GM12891 (cell line): ENCODE results near the gene C3orf85.

ENCODE experiments used
- PAX5 ChIP-seq: IDR thresholded peaks from 2 replicates; pipeline ENCODE4 v1.6.1; 2011; ENCODE audit warnings: low read length, moderate library complexity, mild to moderate bottlenecking; ENCODE audit not compliant: insufficient read depth, severe bottlenecking
- POLR2A ChIP-seq: IDR thresholded peaks from 2 replicates; pipeline ENCODE4 v1.6.1; 2011; ENCODE audit warnings: low read depth, low read length, control low read depth
- POU2F2 ChIP-seq: IDR thresholded peaks from 2 replicates; pipeline ENCODE4 v1.6.1; 2011; ENCODE audit warnings: low read depth, mild to moderate bottlenecking, control low read depth, low read length, moderate library complexity
- SPI1 ChIP-seq: IDR thresholded peaks from 2 replicates; pipeline ENCODE4 v1.6.1; 2011; ENCODE audit warnings: low read depth, low read length, control low read depth

- TF ChIP-seq SPI1 (no peak), POLR2A (no peak), PAX5 (no peak), POU2F2 (no peak)
Measured at GRCh38 chr3:109154979-109155378, 18.5 kb downstream of the C3orf85 start.
